ENCODE measurements around the gene RANBP1.

DNA sequence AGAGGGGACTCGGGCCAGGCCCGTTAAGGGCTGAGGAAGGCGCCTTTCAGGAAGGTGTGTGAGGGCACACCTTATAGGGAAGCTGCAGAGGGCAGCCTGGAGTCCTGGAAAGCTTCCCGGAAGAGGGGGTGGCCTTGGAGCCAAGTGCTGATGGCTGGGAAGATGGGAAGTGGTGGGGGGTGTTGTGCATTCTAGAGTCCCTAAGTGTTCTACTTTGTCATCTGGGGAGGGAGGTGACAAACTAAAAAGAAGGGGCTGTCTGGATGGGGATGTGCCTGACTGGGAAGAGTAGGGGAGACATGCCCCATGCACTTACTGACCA is 22.5 kb downstream of the RANBP1 start:
- TF ChIP-seq, protein P1, sequence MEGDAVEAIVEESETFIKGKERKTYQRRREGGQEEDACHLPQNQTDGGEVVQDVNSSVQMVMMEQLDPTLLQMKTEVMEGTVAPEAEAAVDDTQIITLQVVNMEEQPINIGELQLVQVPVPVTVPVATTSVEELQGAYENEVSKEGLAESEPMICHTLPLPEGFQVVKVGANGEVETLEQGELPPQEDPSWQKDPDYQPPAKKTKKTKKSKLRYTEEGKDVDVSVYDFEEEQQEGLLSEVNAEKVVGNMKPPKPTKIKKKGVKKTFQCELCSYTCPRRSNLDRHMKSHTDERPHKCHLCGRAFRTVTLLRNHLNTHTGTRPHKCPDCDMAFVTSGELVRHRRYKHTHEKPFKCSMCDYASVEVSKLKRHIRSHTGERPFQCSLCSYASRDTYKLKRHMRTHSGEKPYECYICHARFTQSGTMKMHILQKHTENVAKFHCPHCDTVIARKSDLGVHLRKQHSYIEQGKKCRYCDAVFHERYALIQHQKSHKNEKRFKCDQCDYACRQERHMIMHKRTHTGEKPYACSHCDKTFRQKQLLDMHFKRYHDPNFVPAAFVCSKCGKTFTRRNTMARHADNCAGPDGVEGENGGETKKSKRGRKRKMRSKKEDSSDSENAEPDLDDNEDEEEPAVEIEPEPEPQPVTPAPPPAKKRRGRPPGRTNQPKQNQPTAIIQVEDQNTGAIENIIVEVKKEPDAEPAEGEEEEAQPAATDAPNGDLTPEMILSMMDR (optimal IDR thresholded peaks at IDR 0.05 in 1 of 3, IDR thresholded peaks at IDR 0.05 in 1 of 3, conservative IDR thresholded peaks at IDR 0.05 in 1 of 3; ENCODE audit: extremely low read depth in 1 of 3, insufficient read depth in 2 of 3, low read length in 3 of 3): peak in 2 of 3 experiments; percentile 15 to 17
- no peak for TF ChIP-seq EZH2 (IDR thresholded peaks at IDR 0.05; ENCODE audit: low read length)

Measured in keratinocyte (primary cell).